HL-60 (cell line): ENCODE measurements around the gene SEPSECS.

Experiments
- TF ChIP-seq, protein P1 (sequence below): IDR thresholded peaks from 2 replicates; pipeline ENCODE4 v1.6.1; 2012; ENCODE audit warnings: low read depth; ENCODE audit not compliant: insufficient replicate concordance
- TF ChIP-seq, protein P2 (sequence below): IDR thresholded peaks from one replicate; pipeline ENCODE4 v1.5.1; 2011; ENCODE audit warnings: low read length, control low read depth, inconsistent platforms; ENCODE audit not compliant: insufficient read depth

DNA sequence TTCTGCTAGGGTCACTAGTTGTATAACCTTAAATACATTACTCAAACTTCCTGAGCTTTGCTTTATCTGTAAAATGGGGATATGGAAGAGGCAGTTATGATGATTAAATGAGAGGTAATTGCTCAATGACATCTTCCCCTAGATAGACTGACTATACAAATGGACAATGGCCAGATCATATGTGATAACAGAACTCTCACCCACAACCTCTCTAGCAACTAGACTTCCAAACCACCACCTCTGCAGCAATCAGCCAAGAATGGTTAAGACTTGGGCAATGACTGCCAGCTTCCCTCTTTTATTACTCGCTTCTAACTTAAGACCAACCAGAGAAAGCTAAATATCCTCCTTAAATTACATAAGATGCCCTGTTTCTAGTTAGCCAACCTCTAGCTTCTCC, 2.9 kb upstream of the SEPSECS start:
- TF ChIP-seq, protein P1, sequence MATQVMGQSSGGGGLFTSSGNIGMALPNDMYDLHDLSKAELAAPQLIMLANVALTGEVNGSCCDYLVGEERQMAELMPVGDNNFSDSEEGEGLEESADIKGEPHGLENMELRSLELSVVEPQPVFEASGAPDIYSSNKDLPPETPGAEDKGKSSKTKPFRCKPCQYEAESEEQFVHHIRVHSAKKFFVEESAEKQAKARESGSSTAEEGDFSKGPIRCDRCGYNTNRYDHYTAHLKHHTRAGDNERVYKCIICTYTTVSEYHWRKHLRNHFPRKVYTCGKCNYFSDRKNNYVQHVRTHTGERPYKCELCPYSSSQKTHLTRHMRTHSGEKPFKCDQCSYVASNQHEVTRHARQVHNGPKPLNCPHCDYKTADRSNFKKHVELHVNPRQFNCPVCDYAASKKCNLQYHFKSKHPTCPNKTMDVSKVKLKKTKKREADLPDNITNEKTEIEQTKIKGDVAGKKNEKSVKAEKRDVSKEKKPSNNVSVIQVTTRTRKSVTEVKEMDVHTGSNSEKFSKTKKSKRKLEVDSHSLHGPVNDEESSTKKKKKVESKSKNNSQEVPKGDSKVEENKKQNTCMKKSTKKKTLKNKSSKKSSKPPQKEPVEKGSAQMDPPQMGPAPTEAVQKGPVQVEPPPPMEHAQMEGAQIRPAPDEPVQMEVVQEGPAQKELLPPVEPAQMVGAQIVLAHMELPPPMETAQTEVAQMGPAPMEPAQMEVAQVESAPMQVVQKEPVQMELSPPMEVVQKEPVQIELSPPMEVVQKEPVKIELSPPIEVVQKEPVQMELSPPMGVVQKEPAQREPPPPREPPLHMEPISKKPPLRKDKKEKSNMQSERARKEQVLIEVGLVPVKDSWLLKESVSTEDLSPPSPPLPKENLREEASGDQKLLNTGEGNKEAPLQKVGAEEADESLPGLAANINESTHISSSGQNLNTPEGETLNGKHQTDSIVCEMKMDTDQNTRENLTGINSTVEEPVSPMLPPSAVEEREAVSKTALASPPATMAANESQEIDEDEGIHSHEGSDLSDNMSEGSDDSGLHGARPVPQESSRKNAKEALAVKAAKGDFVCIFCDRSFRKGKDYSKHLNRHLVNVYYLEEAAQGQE: no peak
- TF ChIP-seq, protein P2, sequence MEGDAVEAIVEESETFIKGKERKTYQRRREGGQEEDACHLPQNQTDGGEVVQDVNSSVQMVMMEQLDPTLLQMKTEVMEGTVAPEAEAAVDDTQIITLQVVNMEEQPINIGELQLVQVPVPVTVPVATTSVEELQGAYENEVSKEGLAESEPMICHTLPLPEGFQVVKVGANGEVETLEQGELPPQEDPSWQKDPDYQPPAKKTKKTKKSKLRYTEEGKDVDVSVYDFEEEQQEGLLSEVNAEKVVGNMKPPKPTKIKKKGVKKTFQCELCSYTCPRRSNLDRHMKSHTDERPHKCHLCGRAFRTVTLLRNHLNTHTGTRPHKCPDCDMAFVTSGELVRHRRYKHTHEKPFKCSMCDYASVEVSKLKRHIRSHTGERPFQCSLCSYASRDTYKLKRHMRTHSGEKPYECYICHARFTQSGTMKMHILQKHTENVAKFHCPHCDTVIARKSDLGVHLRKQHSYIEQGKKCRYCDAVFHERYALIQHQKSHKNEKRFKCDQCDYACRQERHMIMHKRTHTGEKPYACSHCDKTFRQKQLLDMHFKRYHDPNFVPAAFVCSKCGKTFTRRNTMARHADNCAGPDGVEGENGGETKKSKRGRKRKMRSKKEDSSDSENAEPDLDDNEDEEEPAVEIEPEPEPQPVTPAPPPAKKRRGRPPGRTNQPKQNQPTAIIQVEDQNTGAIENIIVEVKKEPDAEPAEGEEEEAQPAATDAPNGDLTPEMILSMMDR: no peak
